Measurements from ENCODE around the gene ABCD4.

The ABCD4 gene

GRCh38 chr14:74257941-74258763, 44.6 kb downstream of the ABCD4 start:
- no peak for DNase-seq

DNA sequence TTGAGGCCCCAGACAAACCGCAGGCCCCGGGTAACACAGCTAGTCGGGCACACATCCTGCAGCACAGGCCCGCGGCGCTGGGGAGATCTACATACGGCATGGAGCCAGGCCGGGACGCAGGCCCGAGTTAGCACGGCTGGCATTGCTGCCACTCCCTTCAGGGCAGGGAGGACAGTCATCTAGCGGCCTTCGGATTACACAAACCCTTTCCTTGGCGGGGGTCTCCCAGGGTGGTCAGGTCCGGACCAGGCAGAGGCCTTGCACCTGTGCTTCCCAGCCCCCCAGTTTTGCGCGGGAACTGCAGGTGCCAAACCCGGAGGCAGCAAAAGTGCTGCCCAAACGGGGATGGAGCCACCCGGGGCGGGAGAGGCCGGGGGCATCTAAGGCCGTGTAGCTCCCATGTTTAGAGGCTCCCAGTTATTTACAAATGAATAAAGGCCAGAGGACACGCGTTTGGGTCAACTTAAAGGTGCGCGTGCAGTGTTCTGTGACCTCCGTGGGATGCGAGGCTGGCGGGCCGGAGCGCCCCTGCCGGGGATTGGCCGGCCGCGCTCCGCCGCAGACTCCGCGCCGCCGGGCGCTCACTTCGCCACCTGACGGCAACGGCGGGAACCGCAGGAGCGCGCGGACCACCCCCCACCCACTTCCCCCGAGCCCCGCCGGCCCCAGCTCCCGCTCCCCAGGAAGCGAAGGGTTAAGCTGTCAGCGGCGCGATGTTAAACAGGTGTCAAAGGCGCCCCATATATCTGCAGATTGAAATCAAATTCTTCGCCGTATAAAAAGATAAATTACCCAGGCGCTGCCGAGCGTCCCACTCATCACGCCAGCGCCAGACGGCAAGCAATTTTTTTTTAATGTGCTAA, 45.4 kb downstream of the ABCD4 start:
- peak in 1 of 2 donors; percentile 34 for DNase-seq

DNA sequence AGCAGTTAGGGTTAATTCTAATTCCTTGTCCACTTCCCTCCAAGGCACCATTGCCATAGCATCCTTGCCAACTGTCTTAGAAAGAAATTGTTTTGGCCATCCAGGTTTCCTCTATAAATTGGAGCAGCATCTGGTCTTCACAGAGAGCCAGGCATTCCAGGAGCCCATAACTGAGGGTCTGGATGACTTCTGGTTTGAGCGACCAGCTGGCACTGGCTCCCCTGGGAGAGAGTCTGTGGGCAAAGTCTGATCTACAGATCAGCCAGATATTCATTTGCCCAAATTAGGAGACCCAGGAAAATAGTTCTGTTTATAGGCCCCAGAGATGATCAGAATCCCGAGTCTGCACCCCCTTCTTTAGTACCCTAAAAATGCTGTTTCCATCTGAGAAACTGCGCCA, 47.5 kb downstream of the ABCD4 start:
- DNase-seq, result no peak

- no peak for DNase-seq
Measured at GRCh38 chr14:74249433-74250375, 53.0 kb downstream of the ABCD4 start.

- DNase-seq, result no peak
Measured at GRCh38 chr14:74248017-74248416, 54.7 kb downstream of the ABCD4 start.

GRCh38 chr14:74246542-74246941, 56.2 kb downstream of the ABCD4 start:
- DNase-seq, result no peak

DNA sequence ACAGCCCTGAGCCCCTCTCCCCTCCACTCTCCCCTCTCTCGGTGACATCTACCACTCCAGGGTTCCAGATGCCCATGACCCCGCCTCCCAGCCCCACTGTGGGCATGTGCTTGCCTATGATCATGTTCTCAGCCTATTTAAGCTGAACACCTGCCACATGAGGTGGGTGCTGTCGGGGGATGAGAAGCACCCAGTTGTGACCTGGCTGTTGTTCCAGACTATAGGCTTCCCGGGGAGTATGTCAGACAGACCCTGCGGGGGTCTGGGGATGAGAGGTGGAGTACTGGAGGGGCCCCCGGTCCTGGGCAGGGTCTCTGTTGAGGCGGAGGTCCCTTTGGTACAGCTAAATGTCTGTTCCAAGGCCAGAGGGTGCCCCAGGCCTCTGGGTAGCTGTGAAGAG, 57.4 kb downstream of the ABCD4 start:
- no peak for DNase-seq

DNA sequence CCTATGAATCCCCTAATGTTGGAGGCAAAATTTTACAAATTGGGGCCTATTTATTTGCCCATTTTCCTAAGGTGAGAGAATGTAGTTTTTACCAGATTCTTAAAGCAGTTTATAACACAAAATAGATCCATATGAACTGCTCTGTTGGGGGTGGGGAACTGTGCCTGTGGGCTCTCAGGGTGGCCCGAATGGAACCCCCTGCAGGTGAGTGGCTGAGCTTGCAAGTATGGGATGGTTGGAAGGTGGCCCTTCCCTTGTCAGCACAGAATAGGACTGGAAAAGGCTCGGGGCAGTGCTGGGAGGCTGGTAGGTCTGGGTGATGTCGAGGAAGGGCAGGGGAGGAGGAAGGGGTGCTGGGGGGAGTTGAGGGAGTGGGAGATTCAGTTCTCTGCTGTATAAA, 58.6 kb downstream of the ABCD4 start:
- DNase-seq, result no peak

DNA sequence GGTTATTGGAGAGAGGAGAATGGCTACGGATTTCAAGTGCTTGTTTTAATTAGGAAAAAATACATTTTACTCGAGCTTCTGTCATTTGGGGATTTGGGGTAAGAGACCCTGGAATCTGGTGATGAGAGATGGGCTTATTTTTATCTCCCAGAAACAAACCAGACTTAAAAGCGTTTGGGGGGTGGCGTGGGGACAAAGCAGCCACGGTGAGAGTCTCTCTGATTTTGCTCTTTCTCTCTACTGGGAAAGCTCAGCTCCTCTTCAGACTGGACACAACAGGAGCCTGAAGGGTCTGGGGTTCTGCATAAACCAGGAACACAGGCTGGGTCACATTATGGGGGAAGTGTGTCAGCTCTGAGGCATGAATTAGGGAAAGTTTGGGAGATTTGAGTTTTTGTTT, 59.7 kb downstream of the ABCD4 start:
- no peak for DNase-seq

- DNase-seq, result no peak
Measured at GRCh38 chr14:74242780-74243042, 60.0 kb downstream of the ABCD4 start.

GRCh38 chr14:74242021-74242779, 60.5 kb downstream of the ABCD4 start:
- DNase-seq, result no peak

DNA sequence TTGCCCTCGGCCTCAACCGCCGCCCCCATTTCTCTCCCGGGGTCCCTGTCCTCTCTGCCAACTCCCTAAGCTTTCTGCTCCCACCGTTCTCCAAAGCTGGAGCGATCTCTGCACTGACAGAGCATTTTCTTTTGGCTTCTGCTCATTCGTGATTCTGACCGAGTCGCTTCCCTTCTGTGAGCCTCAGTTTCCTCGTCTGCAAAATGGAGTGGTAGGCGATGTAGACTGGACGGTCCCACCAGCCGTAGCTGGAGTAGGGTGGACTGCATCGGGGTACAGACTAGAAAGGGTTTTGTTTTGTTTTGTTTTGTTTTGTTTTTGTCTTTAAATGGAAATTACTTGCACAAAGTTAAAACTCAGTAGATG, 61.1 kb downstream of the ABCD4 start:
- no peak for DNase-seq

- DNase-seq, result no peak
Measured at GRCh38 chr14:74240794-74241651, 61.7 kb downstream of the ABCD4 start.

- no peak for DNase-seq
Measured at GRCh38 chr14:74239848-74240793, 62.6 kb downstream of the ABCD4 start.

- DNase-seq, result no peak
Measured at GRCh38 chr14:74238974-74239847, 63.5 kb downstream of the ABCD4 start, which contains the start of gene VSX2. Gene VSX2, plus strand, starts transcription at chr14:74239449. Its CDS starts 113 bp downstream, at chr14:74239562.

DNA sequence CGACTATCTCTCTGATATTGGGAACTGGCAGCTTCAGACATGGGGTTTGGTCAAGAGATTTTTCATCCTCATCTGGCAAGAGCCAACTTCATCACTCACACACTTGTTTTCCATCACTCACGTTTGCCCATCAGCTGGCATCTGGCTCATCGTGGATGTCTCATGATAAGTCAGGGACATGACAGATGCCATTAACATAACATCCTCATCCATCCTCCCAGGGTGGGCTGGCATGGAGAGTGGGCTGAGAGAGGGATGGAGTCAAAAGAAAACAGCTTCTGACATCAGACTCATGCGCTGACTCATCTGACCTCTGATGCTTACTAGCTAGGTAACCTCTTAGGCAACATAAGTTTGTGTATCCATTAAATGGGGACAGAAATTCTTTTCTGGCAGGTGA, 65.3 kb downstream of the ABCD4 start:
- no peak for DNase-seq

Measured in bone marrow (tissue), 2 donors.